Effector memory CD8-positive, alpha-beta T cell (primary cell): Measurements from ENCODE around the gene VWF.
"Not testable (repeated sequence)": the region's sequence is repeated elsewhere in the genome, so short reads cannot be mapped to it uniquely, and the experiment has no call there.

ENCODE experiments used
- ATAC-seq: fragments of 150-1000 bp; cut with Tn5 transposase; replicated peaks from 2 replicates; pipeline ENCODE4 v1.10.0; 2021; ENCODE audit warnings: mild to moderate bottlenecking, moderate library complexity
- DNase-seq, 3 experiments: peaks; one replicate each; pipeline ENCODE4 v3.0.0; 2021
- H3K27ac Mint-ChIP-seq, 2 donors: one replicate each; pipeline ENCODE4 v1.8.0; 2022; ENCODE audit warnings: mild to moderate bottlenecking in 2 of 2, mixed read lengths in 2 of 2, moderate library complexity in 2 of 2
- H3K27me3 Mint-ChIP-seq, 2 donors: one replicate each; pipeline ENCODE4 v1.8.0; 2022; ENCODE audit warnings: mixed read lengths in 2 of 2
- H3K36me3 Mint-ChIP-seq: one replicate; pipeline ENCODE4 v1.8.0; 2022; ENCODE audit warnings: mild to moderate bottlenecking, moderate library complexity, mixed read lengths; ENCODE audit not compliant: insufficient read depth
- H3K4me1 Mint-ChIP-seq, 2 donors: one replicate each; pipeline ENCODE4 v1.8.0; 2022; ENCODE audit warnings: low read depth in 2 of 2, mixed read lengths in 2 of 2
- H3K4me3 Mint-ChIP-seq, 2 donors: one replicate each; pipeline ENCODE4 v1.8.0; 2022; ENCODE audit warnings: mild to moderate bottlenecking in 2 of 2, mixed read lengths in 2 of 2, moderate library complexity in 2 of 2
- H3K9me3 Mint-ChIP-seq, 2 donors: one replicate each; pipeline ENCODE4 v1.8.0; 2022; ENCODE audit warnings: mixed read lengths in 2 of 2

Gene VWF

DNA sequence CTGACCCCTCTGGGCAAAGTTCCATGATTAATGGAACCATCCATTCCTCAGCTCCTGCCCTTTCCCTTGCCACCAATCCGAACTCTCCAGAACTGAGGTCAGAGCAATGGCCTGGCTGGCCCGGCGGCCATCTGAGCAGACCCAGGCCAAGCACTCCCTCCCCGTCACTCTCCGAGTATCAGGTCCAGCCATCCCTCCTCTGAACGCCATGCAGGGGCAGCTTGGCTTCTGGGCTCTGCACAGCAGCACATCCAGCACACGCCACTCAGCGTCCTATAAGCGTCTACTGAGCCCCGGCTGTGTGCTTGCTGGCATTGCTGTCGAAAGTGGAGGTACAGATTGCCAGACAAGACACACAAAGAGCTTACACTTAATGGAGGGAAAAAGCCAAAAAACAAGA is 34.3 kb upstream of the VWF start:
- Mint-ChIP-seq H3K36me3 (no peaks in the 10 kb centered on the region), H3K4me3 (no peak overlapping the region), H3K9me3 (no peaks in the 10 kb centered on the region), H3K27me3 (peaks cover 37 to 51% of the 10 kb centered on the region in 2 donors), H3K27ac (no peak overlapping the region), H3K4me1 (peaks cover 0 to 3% of the 10 kb centered on the region in 2 donors)
- no peak for ATAC-seq
- no peak for DNase-seq

DNA sequence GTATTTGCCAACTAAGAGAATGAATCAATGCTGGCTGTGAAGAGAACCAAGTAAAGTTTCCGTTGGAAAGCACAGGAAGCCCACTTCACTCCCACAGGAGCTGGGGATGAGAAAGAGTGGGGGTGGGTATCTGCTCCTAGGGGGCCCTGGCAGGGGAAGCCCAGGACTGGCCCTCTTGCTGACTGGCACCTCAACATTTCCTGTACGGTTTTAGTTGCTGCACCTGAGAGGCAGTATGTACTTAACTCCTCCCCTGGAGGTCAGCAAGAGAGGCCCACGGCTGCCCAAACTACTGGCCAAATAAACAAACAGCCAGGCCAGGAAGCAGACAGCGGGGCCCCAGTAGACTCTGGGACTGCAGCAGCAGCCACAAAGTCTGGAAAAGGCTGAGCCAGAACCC is 33.8 kb upstream of the VWF start:
- Mint-ChIP-seq H3K4me3 (no peak overlapping the region), H3K27me3 (peaks cover 37 to 51% of the 10 kb centered on the region in 2 donors), H3K4me1 (peaks cover 0 to 3% of the 10 kb centered on the region in 2 donors), H3K27ac (no peak overlapping the region), H3K36me3 (no peaks in the 10 kb centered on the region), H3K9me3 (no peaks in the 10 kb centered on the region)
- ATAC-seq (no peak), DNase-seq (no peak)

DNA sequence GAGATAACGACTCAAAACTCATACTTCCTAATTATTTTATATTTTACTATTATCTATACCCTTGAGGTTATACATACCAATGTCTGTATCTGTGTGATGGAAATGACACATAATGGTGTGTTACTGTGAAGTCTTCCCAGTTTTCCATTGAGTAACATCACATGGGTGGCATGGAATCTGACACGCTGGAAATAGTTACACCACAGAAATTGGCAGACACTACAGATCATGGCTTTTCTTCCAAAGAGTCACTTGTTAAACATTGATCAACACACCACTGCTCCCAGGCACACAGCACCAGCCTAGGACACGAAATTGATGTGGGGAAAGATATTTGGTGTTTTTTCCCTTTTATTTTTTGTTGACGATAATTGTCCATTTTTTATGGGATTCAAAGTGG is 33.0 kb upstream of the VWF start:
- H3K36me3 Mint-ChIP-seq, result no peaks in the 10 kb centered on the region
- no peak for DNase-seq

DNA sequence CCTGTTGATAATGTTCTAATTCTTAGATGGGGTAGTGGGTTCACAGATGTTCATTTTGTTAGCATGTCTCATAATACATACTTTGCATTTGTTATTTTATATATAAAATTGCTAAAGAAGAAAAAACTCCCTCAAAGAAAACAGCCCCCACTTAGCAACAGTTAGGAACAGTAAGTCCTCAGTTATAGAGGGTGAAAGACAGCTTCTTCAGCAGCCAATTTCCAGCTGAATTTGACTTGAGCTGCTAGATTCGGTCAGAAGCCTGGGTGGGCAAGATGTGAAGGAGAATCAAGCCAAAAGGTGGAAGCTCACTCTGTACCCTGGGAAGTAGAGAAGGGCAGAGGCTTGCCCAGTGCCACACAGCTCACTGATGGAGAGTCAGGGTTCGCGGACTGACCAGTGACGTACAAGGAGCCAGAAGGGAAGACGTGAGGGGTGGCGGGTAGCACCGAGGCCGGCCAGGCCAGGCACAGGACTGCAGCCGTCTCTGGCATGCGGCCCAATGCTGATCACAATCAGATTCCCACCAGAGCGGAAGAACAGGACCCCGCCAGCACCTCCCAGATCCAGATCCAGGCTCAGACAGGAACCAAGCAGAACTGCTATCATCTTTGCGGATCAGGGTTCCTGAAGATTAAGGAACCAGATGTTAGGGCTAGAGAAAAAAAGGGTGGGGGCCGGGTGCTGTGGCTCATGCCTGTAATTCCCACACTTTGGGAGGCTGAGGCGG is 30.4 kb upstream of the VWF start:
- DNase-seq, result no peak
- no peak for ATAC-seq
- peaks cover 27 to 46% of the 10 kb centered on the region in 2 donors for H3K27me3 Mint-ChIP-seq
- H3K4me1 Mint-ChIP-seq, result peaks cover 0 to 3% of the 10 kb centered on the region in 2 donors
- no peaks in the 10 kb centered on the region for H3K36me3 Mint-ChIP-seq
- no peaks in the 10 kb centered on the region for H3K9me3 Mint-ChIP-seq
- H3K27ac Mint-ChIP-seq, result no peak overlapping the region
- H3K4me3 Mint-ChIP-seq, result no peak overlapping the region

More for the DNA sequence above, 33.0 kb upstream of the VWF start:
- Mint-ChIP-seq H3K27me3 (peaks cover 37 to 56% of the 10 kb centered on the region in 2 donors), H3K9me3 (no peaks in the 10 kb centered on the region), H3K4me3 (no peak overlapping the region), H3K4me1 (peaks cover 0 to 3% of the 10 kb centered on the region in 2 donors), H3K27ac (no peak overlapping the region)
- no peak for ATAC-seq

DNA sequence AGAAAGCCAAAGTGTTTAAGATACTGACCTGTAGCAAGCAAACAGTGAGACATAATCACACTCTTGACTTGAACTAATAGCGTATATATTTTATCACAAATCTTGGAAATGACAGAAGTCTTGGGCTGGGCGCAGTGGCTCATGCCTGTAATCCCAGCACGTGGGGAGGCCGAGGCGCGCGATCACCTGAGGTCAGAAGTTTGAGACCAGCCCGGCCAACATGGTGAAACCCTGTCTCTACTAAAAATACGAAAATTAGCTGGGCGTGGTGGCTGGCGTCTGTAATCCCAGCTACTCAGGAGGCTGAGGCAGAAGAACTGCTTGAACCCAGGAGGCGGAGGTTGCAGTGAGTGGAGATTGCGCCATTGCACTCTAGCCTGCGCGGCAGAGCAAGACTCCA is 24.3 kb upstream of the VWF start:
- not testable (repeated sequence) for H3K4me1 Mint-ChIP-seq, H3K4me3 Mint-ChIP-seq, DNase-seq

DNA sequence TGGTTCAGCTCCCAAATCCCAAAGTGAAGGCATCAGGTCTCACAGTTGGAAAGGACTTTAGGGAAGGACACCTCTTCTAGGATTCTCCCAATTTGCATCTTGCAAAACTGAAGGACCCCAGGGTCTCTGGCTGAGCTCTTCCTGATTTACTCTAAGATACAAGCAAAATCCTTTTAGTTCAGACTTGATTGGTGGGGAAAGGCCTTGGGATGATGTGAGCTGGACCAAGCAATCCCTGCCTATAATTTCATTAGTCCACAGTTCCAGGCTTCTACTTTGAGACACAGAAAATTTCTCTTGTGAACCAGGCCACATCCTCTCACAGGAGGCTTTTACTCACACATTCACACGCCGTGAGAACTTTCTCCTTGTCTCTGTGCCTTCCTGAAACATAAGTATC is 23.6 kb upstream of the VWF start:
- Mint-ChIP-seq H3K27me3 (peaks cover 34 to 57% of the 10 kb centered on the region in 2 donors), H3K36me3 (no peaks in the 10 kb centered on the region), H3K4me1 (peaks cover 0 to under 1% of the 10 kb centered on the region in 2 donors), H3K9me3 (no peaks in the 10 kb centered on the region), H3K4me3 (no peak overlapping the region), H3K27ac (no peak overlapping the region)
- DNase-seq, result no peak
- no peak for ATAC-seq

More for the DNA sequence above, 24.3 kb upstream of the VWF start:
- not testable (repeated sequence) for ATAC-seq, H3K36me3 Mint-ChIP-seq, H3K27ac Mint-ChIP-seq, H3K9me3 Mint-ChIP-seq
- H3K27me3 Mint-ChIP-seq, result peaks cover 32 to 53% of the 10 kb centered on the region in 2 donors

DNA sequence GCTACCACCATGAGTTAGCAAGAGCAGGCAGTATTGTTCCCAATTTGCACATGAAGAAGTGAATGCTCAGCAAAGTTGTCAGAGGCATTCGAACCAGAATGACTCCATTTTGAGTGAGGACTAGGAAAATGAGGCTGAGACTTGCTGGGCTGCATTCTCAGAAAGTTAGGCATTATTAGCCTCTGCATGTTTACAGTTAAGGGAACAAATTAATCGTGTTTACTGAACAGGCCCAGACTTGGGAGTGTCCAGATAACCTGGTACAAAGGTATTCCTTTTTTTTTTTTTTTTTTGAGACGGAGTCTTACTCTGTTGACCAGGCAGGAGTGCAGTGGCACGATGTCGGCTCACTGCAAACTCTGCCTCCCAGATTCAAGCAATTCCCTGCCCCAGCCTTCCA is 22.5 kb upstream of the VWF start:
- Mint-ChIP-seq H3K27ac (no peak overlapping the region), H3K36me3 (no peaks in the 10 kb centered on the region), H3K4me3 (no peak overlapping the region), H3K4me1 (peaks cover 2 to 3% of the 10 kb centered on the region in 2 donors), H3K9me3 (no peaks in the 10 kb centered on the region), H3K27me3 (peaks cover 38 to 52% of the 10 kb centered on the region in 2 donors)
- no peak for DNase-seq
- ATAC-seq, result no peak

DNA sequence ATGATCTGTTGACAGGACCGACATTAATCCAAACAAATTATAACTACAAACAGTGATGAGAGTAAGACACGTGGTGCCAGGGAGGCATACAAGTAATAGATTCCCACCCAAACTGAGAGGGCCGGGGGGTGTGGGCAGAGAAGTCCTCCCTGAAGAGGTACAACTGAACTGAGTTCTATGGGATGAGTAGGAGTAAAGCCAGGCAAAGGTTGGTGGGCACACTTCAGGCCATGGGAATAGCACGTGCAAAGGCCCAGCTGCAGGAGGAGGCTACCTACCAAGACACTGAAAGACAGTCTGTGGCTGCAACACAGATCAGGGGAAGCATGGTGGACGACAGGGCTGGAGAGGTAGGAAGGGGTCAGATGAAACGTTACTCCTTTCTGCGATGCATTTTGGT is 22.0 kb upstream of the VWF start:
- peaks cover 38 to 52% of the 10 kb centered on the region in 2 donors for H3K27me3 Mint-ChIP-seq
- H3K9me3 Mint-ChIP-seq, result no peaks in the 10 kb centered on the region
- DNase-seq (no peak), ATAC-seq (no peak)
- H3K36me3 Mint-ChIP-seq, result no peaks in the 10 kb centered on the region
- H3K4me3 Mint-ChIP-seq, result no peak overlapping the region
- H3K4me1 Mint-ChIP-seq, result peaks cover 2 to 3% of the 10 kb centered on the region in 2 donors
- H3K27ac Mint-ChIP-seq, result no peak overlapping the region

DNA sequence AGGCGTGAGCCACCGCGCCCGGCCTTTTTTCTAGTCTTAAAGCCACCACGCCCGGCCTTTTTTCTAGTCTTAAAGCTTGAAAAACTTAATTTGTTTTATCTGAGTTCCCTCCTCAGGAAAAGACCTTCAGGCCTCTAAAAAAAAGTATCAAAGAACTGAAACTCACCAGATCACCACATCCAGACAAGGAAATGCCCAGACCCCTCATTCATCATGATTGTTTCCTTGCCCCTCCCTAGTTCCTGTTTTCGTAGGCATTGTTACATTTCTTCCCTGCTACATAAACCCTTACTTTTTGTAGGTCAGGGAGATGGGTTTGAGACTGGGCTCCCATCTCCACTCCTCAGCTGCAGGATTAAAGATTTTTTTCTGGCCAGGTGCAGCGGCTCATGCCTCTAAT is 21.1 kb upstream of the VWF start:
- ATAC-seq (no peak), DNase-seq (no peak)
- no peaks in the 10 kb centered on the region for H3K36me3 Mint-ChIP-seq
- H3K9me3 Mint-ChIP-seq, result no peaks in the 10 kb centered on the region
- H3K4me1 Mint-ChIP-seq, result peaks cover 8 to 11% of the 10 kb centered on the region in 2 donors
- H3K27ac Mint-ChIP-seq, result no peak overlapping the region
- no peak overlapping the region for H3K4me3 Mint-ChIP-seq
- H3K27me3 Mint-ChIP-seq, result peaks cover 44 to 60% of the 10 kb centered on the region in 2 donors

DNA sequence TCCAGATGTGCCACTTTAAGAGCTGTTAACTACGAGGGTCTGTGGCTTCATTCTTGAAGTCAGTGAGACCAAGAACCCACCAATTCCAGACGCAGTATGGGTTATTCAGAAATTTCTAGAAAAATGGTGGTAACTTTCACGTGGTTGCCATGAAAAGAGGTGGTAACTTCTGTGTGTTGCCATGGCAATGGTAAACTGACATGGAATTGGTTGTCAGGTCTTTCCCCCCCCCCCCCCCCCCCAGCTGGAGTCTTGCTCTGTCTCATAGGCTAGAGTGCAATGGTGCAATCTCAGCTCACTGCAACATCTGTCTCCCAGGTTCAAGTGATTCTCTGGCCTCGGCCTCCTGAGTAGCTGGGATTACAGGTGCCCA is 18.8 kb upstream of the VWF start:
- no peak for ATAC-seq
- H3K36me3 Mint-ChIP-seq, result no peaks in the 10 kb centered on the region
- H3K4me1 Mint-ChIP-seq, result peaks cover 8 to 12% of the 10 kb centered on the region in 2 donors
- no peak overlapping the region for H3K27ac Mint-ChIP-seq
- H3K9me3 Mint-ChIP-seq, result no peaks in the 10 kb centered on the region
- H3K27me3 Mint-ChIP-seq, result peaks cover 50 to 63% of the 10 kb centered on the region in 2 donors
- H3K4me3 Mint-ChIP-seq, result no peak overlapping the region
- no peak for DNase-seq

DNA sequence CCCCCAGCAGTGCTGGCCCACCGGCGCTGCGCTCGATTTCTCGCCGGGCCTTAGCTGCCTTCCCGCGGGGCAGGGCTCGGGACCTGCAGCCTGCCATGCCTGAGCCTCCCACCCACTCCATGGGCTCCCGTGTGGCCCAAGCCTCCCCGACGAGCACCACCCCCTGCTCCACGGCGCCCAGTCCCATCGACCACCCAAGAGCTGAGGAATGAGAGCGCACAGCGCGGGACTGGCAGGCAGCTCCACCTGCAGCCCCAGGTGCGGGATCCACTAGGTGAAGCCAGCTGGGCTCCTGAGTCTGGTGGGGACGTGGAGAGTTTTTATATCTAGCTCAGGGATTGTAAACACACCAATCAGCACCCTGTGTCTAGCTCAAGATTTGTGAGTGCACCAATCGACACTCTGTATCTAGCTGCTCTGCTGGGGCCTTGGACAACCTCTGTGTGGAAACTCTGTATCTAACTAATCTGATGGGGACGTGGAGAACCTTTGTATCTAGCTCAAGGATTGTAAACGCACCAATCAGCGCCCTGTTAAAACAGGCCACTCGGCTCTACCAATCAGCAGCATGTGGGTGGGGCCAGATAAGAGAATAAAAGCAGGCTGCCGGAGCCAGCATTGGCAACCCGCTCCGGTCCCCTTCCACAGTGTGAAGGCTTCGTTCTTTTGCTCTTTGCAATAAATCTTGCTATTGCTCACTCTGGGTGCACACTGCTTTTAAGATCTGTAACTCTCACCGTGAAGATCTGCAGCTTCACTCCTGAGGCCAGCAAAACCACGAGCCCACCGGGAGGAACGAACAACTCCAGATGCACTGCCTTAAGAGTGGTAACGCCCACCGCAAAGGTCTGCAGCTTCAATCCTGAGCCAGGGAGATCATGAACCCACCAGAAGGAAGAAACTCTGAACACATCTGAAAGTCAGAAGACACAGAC is 18.2 kb upstream of the VWF start:
- not testable (repeated sequence) for H3K9me3 Mint-ChIP-seq, ATAC-seq, DNase-seq, H3K36me3 Mint-ChIP-seq, H3K4me3 Mint-ChIP-seq, H3K27ac Mint-ChIP-seq
- H3K27me3 Mint-ChIP-seq, result peaks cover 48 to 59% of the 10 kb centered on the region in 2 donors
- peaks cover 8 to 12% of the 10 kb centered on the region in 2 donors for H3K4me1 Mint-ChIP-seq

DNA sequence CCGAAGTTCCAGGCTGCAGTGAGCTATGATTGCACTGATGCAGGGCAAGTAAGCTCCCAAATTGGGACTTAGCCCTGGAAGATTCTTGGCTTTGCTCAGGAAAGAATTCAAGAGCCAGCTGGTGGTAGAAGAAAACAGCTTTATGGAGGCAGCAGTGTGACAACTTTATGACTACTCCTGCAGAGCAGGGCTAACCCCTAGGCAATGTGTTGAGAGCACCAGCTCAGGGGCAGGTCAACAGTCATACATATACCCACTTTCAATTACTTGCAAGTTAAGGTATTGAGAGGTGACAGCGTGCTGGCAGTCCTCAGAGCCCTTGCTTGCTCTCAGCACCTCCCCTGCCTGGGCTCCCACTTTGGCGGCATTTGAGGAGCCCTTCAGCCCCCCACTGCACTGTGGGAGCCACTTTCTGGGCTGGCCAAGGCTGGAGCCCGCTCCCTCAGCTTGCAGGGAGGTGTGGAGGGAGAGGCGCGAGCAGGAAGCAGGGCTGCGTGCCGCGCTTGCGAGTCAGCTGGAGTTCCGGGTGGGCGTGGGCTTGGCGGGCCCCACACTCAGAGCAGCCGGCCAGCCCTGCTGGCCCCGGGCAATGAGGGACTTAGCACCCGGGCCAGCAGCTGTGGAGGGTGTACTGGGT is 17.4 kb upstream of the VWF start:
- ATAC-seq, DNase-seq, H3K36me3 Mint-ChIP-seq, H3K9me3 Mint-ChIP-seq, H3K27ac Mint-ChIP-seq, H3K4me3 Mint-ChIP-seq: not testable (repeated sequence)
- H3K4me1 Mint-ChIP-seq, result peaks cover 8 to 12% of the 10 kb centered on the region in 2 donors
- H3K27me3 Mint-ChIP-seq, result peaks cover 52 to 57% of the 10 kb centered on the region in 2 donors

DNA sequence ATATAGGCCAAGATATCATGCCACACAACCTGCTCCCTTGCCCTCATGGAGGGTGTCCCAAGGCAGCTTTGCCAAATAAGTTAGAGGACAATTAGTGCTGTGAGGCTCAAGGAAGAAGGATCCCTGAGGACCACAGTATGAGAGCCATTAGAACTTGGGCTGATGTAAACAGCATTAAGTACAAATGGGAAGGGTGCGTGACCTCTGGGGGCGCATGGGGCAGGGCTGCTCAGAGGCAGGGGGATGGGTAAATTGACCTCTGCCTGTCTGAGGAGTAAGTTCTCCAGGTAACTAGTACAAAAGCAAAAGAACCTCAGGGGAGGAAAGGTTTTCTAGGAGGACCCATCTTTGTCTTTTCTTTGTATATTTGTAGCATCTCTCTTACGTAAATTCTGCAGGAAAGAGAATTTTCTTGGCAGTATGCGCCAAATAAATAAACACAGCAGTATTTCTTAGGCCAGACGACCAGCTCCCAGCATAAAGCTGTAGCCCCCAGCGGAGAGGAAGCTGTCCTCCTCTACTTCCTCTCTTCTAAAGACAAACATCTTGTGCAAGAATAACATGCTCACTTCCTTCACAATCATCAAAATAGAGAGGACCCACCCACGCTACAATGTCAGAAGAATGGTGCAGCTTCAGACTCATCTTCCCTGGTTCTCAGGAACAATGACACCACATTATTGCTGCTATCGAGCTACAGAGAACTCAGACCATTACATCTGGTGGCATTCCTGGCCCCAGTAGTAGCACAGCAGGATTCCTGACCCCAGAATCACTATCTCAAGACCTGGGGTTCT is 16.4 kb upstream of the VWF start:
- H3K4me1 Mint-ChIP-seq, result peaks cover 8 to 12% of the 10 kb centered on the region in 2 donors
- H3K27me3 Mint-ChIP-seq, result peaks cover 44 to 53% of the 10 kb centered on the region in 2 donors
- ATAC-seq (no peak), DNase-seq (no peak)
- H3K27ac Mint-ChIP-seq, result peak overlapping the region; percentile 57 to 76
- H3K9me3 Mint-ChIP-seq, result no peaks in the 10 kb centered on the region
- H3K4me3 Mint-ChIP-seq, result no peak overlapping the region
- peaks cover 3% of the 10 kb centered on the region for H3K36me3 Mint-ChIP-seq
